ENCODE data around the gene MRPL3.

GRCh38 chr3:131505421-131505820, 2.6 kb upstream of the MRPL3 start:
- TF ChIP-seq, protein P1, sequence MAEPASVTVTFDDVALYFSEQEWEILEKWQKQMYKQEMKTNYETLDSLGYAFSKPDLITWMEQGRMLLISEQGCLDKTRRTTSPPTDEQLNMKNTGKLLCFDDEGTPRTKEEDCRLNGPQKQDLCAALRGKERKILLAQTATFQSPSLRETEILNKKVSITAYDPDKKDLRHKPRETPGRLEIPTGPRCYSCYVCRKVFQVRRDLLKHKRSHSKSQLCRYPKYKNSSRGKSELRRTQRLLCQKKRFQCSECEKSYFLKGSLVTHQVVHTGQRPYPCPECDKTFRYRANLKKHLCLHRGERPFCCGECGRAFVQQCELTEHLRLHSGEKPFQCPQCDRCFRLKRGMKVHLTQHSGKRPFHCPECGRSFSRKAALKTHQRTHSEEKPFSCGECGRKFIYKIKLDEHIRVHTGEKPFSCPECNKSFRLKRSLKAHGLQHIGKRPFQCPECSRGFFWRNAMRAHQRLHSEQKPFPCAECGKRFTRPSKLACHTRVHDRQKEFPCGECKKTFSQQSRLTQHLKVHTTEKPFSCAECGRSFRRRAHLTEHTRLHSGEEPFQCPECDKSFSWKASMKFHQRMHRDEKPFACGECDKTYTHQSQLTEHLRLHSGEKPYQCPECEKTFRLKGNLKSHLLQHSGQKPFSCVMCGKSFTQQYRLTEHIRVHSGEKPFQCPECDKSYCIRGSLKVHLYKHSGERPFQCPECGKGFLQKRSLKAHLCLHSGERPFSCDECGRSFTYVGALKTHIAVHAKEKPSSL (CRISPR knock-in tag; conservative IDR thresholded peaks at IDR 0.05), result no peak
- TF ChIP-seq MAX (CRISPR knock-in tag; IDR thresholded peaks at IDR 0.05), result no peak
- no peak for TF ChIP-seq ZNF121 (CRISPR knock-in tag; IDR thresholded peaks at IDR 0.05)
- no peak for TF ChIP-seq TEAD4 (CRISPR knock-in tag; IDR thresholded peaks at IDR 0.05)
- TF ChIP-seq ETV6 (CRISPR knock-in tag; IDR thresholded peaks at IDR 0.05), result no peak
- TF ChIP-seq ZBTB21 (CRISPR knock-in tag; IDR thresholded peaks at IDR 0.05; ENCODE audit: borderline replicate concordance), result no peak
- no peak for TF ChIP-seq MYBL2 (CRISPR knock-in tag; IDR thresholded peaks at IDR 0.05)
- TF ChIP-seq, protein P2, sequence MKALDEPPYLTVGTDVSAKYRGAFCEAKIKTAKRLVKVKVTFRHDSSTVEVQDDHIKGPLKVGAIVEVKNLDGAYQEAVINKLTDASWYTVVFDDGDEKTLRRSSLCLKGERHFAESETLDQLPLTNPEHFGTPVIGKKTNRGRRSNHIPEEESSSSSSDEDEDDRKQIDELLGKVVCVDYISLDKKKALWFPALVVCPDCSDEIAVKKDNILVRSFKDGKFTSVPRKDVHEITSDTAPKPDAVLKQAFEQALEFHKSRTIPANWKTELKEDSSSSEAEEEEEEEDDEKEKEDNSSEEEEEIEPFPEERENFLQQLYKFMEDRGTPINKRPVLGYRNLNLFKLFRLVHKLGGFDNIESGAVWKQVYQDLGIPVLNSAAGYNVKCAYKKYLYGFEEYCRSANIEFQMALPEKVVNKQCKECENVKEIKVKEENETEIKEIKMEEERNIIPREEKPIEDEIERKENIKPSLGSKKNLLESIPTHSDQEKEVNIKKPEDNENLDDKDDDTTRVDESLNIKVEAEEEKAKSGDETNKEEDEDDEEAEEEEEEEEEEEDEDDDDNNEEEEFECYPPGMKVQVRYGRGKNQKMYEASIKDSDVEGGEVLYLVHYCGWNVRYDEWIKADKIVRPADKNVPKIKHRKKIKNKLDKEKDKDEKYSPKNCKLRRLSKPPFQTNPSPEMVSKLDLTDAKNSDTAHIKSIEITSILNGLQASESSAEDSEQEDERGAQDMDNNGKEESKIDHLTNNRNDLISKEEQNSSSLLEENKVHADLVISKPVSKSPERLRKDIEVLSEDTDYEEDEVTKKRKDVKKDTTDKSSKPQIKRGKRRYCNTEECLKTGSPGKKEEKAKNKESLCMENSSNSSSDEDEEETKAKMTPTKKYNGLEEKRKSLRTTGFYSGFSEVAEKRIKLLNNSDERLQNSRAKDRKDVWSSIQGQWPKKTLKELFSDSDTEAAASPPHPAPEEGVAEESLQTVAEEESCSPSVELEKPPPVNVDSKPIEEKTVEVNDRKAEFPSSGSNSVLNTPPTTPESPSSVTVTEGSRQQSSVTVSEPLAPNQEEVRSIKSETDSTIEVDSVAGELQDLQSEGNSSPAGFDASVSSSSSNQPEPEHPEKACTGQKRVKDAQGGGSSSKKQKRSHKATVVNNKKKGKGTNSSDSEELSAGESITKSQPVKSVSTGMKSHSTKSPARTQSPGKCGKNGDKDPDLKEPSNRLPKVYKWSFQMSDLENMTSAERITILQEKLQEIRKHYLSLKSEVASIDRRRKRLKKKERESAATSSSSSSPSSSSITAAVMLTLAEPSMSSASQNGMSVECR (CRISPR knock-in tag; IDR thresholded peaks at IDR 0.05; ENCODE audit: borderline replicate concordance), result no peak

Data from WTC11 (cell line).